GM20000 (cell line): ENCODE measurements around the gene DMGDH.

ENCODE experiments used
- DNase-seq: peaks from one replicate; pipeline ENCODE4 v3.0.0; 2012; ENCODE audit warnings: low spot score
- CTCF ChIP-seq: IDR thresholded peaks from 2 replicates; pipeline ENCODE4 v1.5.1; 2012; ENCODE audit warnings: mild to moderate bottlenecking, control low read depth; ENCODE audit errors: extremely low read depth, missing control alignments

DMGDH gene

GRCh38 chr5:79069488-79070349 is at the start of gene DMGDH, which contains the start of gene BHMT2:
DMGDH (minus strand) TSS chr5:79069674; CDS start chr5:79069620, 54 bp downstream.
BHMT2 (plus strand) TSS chr5:79069767; CDS start chr5:79069783, 16 bp downstream.
- DNase-seq, result no peak
- no peak for TF ChIP-seq CTCF

GRCh38 chr5:79112703-79113058 is 43.2 kb upstream of the DMGDH start:
- no peak for DNase-seq
- no peak for TF ChIP-seq CTCF

GRCh38 chr5:79111960-79112702 is 42.7 kb upstream of the DMGDH start:
- no peak for DNase-seq
- TF ChIP-seq CTCF, result no peak

- no peak for TF ChIP-seq CTCF
- no peak for DNase-seq
Observed at GRCh38 chr5:79111387-79111959, 42.0 kb upstream of the DMGDH start, which contains the start of gene BHMT. BHMT (plus strand) TSS chr5:79111809; CDS start chr5:79111886, 77 bp downstream.

GRCh38 chr5:79109527-79110492 is 40.3 kb upstream of the DMGDH start:
- TF ChIP-seq CTCF, result peak; percentile 78
- peak; percentile 67 for DNase-seq

- no peak for TF ChIP-seq CTCF
- no peak for DNase-seq
Observed at GRCh38 chr5:79108792-79109191, 39.3 kb upstream of the DMGDH start.
